Measurements from ENCODE around the gene PGS1. TPM values are rescaled to one million over a fixed set of nuclear protein-coding genes. Genes with fewer than 3 reads are reported as not detected.
A peak's percentile ranks its signal among the peaks of the same experiment; 100 is the strongest.

The PGS1 gene
- total RNA-seq, 1 experiment from 2014 or later, result 25.7 TPM

- no peaks in the 10 kb centered on the region for H3K27me3 Mint-ChIP-seq (ENCODE audit: insufficient read depth, unreplicated experiment)
- POLR2A ChIA-PET, result interaction anchor here (0.6 to 1.2 kb wide), 3 partner anchors 18 to 42 kb away, joined by 3 to 4 read pairs (median 3); no protein-coding TSS in a partner anchor
- no peak for TF ChIP-seq CTCF (IDR thresholded peaks at IDR 0.05; ENCODE audit: unreplicated experiment)
- no peak overlapping the region for H3K4me3 Mint-ChIP-seq (ENCODE audit: unreplicated experiment)
- intact Hi-C loops (cut with micrococcal nuclease), result no loop called here
- DNase-seq (ENCODE audit: unreplicated experiment), result no peak
- no peak overlapping the region for H3K27ac Mint-ChIP-seq (ENCODE audit: low read depth, unreplicated experiment)
- no TSS peak for BruUV-seq (replicated peaks)
- H3K36me3 Mint-ChIP-seq (ENCODE audit: insufficient read depth, unreplicated experiment), result peaks cover 55% of the 10 kb centered on the region
- H3K9me3 Mint-ChIP-seq (ENCODE audit: unreplicated experiment), result no peaks in the 10 kb centered on the region
- CTCF ChIA-PET, result no interaction called here
- peaks cover 4% of the 10 kb centered on the region for H3K4me1 Mint-ChIP-seq (ENCODE audit: insufficient read depth, unreplicated experiment)
Measured at GRCh38 chr17:78403822-78404221, 25.4 kb downstream of the PGS1 start.

- Mint-ChIP-seq H3K4me1 (ENCODE audit: insufficient read depth, unreplicated experiment) (peaks cover 10% of the 10 kb centered on the region), H3K9me3 (ENCODE audit: unreplicated experiment) (no peaks in the 10 kb centered on the region), H3K27ac (ENCODE audit: low read depth, unreplicated experiment) (no peak overlapping the region), H3K27me3 (ENCODE audit: insufficient read depth, unreplicated experiment) (no peaks in the 10 kb centered on the region), H3K36me3 (ENCODE audit: insufficient read depth, unreplicated experiment) (peaks cover 40% of the 10 kb centered on the region), H3K4me3 (ENCODE audit: unreplicated experiment) (no peak overlapping the region)
- POLR2A ChIA-PET, result interaction anchor here (0.9 kb wide), 1 partner anchor 14 kb away, joined by 3 read pairs; no protein-coding TSS in a partner anchor
- CTCF ChIA-PET, result no interaction called here
- DNase-seq (ENCODE audit: unreplicated experiment), result no peak
- TF ChIP-seq CTCF (IDR thresholded peaks at IDR 0.05; ENCODE audit: unreplicated experiment), result no peak
- intact Hi-C loops (cut with micrococcal nuclease), result no loop called here
- BruUV-seq (replicated peaks), result no TSS peak
Measured at GRCh38 chr17:78406396-78406795, 27.9 kb downstream of the PGS1 start.

GRCh38 chr17:78406920-78407319 lies 28.5 kb downstream of the PGS1 start:
- BruUV-seq (replicated peaks), result no TSS peak
- no peaks in the 10 kb centered on the region for H3K27me3 Mint-ChIP-seq (ENCODE audit: insufficient read depth, unreplicated experiment)
- ChIA-PET CTCF (interaction anchor here (1.6 kb wide), 1 partner anchor 16 kb away, joined by 7 read pairs; no protein-coding TSS in a partner anchor), POLR2A (no interaction called here)
- intact Hi-C loops (cut with micrococcal nuclease), result no loop called here
- H3K4me1 Mint-ChIP-seq (ENCODE audit: insufficient read depth, unreplicated experiment), result peaks cover 10% of the 10 kb centered on the region
- TF ChIP-seq CTCF (IDR thresholded peaks at IDR 0.05; ENCODE audit: unreplicated experiment), result no peak
- peaks cover 35% of the 10 kb centered on the region for H3K36me3 Mint-ChIP-seq (ENCODE audit: insufficient read depth, unreplicated experiment)
- no peak overlapping the region for H3K4me3 Mint-ChIP-seq (ENCODE audit: unreplicated experiment)
- no peak for DNase-seq (ENCODE audit: unreplicated experiment)
- no peaks in the 10 kb centered on the region for H3K9me3 Mint-ChIP-seq (ENCODE audit: unreplicated experiment)
- peak overlapping the region; percentile 19 for H3K27ac Mint-ChIP-seq (ENCODE audit: low read depth, unreplicated experiment)

GRCh38 chr17:78407387-78408000 lies 29.0 kb downstream of the PGS1 start:
- no peaks in the 10 kb centered on the region for H3K9me3 Mint-ChIP-seq (ENCODE audit: unreplicated experiment)
- TF ChIP-seq CTCF (IDR thresholded peaks at IDR 0.05; ENCODE audit: unreplicated experiment), result no peak
- no peaks in the 10 kb centered on the region for H3K27me3 Mint-ChIP-seq (ENCODE audit: insufficient read depth, unreplicated experiment)
- no peak overlapping the region for H3K27ac Mint-ChIP-seq (ENCODE audit: low read depth, unreplicated experiment)
- DNase-seq (ENCODE audit: unreplicated experiment), result no peak
- POLR2A ChIA-PET, result interaction anchor here (0.8 kb wide), 1 partner anchor 94 kb away, joined by 3 read pairs; no protein-coding TSS in a partner anchor
- H3K4me3 Mint-ChIP-seq (ENCODE audit: unreplicated experiment), result no peak overlapping the region
- intact Hi-C loops (cut with micrococcal nuclease), result no loop called here
- H3K4me1 Mint-ChIP-seq (ENCODE audit: insufficient read depth, unreplicated experiment), result peaks cover 10% of the 10 kb centered on the region
- BruUV-seq (replicated peaks), result no TSS peak
- CTCF ChIA-PET, result interaction anchor here (1.6 kb wide), 1 partner anchor 15 kb away, joined by 7 read pairs; no protein-coding TSS in a partner anchor
- H3K36me3 Mint-ChIP-seq (ENCODE audit: insufficient read depth, unreplicated experiment), result peaks cover 33% of the 10 kb centered on the region
